IPS-20b (cell line): ENCODE measurements around the gene JAML.

Experiments used
- H3K27ac ChIP-seq: one replicate; pipeline ENCODE4 v1.5.1; 2013; ENCODE audit warnings: low read length
- H3K27me3 ChIP-seq: 2 replicates; pipeline ENCODE4 v1.6.1; 2013; ENCODE audit warnings: mild to moderate bottlenecking, low read length, inconsistent platforms; ENCODE audit not compliant: insufficient read depth
- H3K36me3 ChIP-seq: 2 replicates; pipeline ENCODE4 v1.6.1; 2013; ENCODE audit warnings: low read depth, mild to moderate bottlenecking, inconsistent platforms, low read length, moderate library complexity; ENCODE audit not compliant: insufficient read depth
- H3K4me1 ChIP-seq: 2 replicates; pipeline ENCODE4 v1.6.1; 2013; ENCODE audit warnings: mild to moderate bottlenecking, control low read depth, inconsistent platforms, low read length, moderate library complexity; ENCODE audit not compliant: insufficient read depth
- H3K4me3 ChIP-seq: 2 replicates; pipeline ENCODE4 v1.5.1; 2013; ENCODE audit warnings: mild to moderate bottlenecking, low read length, inconsistent platforms
- H3K9ac ChIP-seq: 2 replicates; pipeline ENCODE4 v1.6.1; 2013; ENCODE audit warnings: low read depth, mild to moderate bottlenecking, inconsistent platforms, low read length, moderate library complexity
- H3K9me3 ChIP-seq: 2 replicates; pipeline ENCODE4 v1.6.1; 2013; ENCODE audit warnings: mild to moderate bottlenecking, low read depth, low read length, inconsistent platforms; ENCODE audit not compliant: insufficient read depth

Gene JAML

GRCh38 chr11:118148856-118149255 lies 76.0 kb downstream of the JAML start:
- Histone ChIP-seq H3K27me3 (peaks cover 94% of the 10 kb centered on the region), H3K36me3 (no peaks in the 10 kb centered on the region), H3K9ac (no peak overlapping the region), H3K4me1 (peaks cover 7% of the 10 kb centered on the region; the same call in 1 of the 2 replicates), H3K27ac (no peak overlapping the region), H3K9me3 (no peaks in the 10 kb centered on the region), H3K4me3 (no peak overlapping the region)

GRCh38 chr11:118148240-118148639 lies 76.6 kb downstream of the JAML start:
- Histone ChIP-seq H3K4me3 (no peak overlapping the region), H3K9ac (no peak overlapping the region), H3K27me3 (peaks cover 94% of the 10 kb centered on the region), H3K36me3 (no peaks in the 10 kb centered on the region), H3K4me1 (peaks cover 3% of the 10 kb centered on the region; the same call in 1 of the 2 replicates), H3K27ac (no peak overlapping the region), H3K9me3 (no peaks in the 10 kb centered on the region)

DNA sequence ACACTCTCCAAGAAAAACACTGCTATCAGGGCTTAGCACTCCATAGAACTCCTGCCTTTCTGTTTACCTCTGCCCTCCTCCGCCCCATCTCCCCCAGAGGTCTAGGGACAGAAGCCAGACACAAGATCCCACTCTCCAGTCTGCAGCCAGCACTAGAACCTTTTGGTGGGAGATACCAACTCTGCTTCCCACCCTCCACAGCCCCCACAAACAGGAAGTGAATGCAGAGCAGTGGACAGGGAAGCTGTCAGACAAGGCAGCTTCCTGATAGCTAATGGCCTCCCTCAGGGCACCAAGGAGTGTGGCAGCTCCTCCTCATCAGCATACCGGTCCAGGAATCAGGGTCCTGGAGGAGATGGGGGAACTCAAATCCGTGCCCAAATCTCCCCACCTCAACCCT lies 77.3 kb downstream of the JAML start:
- H3K27me3 ChIP-seq, result peaks cover 95% of the 10 kb centered on the region
- no peak overlapping the region for H3K27ac ChIP-seq

DNA sequence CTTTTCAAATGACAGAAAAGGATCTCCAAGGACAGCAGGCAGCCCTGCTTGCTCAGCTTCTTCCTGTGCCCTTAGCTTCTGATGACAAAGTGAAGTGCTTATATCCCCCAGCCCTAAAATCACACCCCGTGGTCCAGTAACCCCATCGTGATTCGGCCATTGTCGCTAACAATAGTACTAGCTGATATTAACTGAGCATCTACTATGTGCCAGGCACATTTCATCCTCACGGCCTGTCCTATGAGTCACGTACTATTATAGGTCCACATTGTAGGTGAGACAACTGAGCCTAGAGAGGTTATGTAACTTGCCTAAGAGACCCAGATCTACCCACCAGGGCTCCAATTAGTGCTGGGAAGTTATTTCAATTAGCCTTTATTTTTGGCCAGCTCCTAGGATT lies 78.3 kb downstream of the JAML start:
- Histone ChIP-seq H3K4me1 (peaks cover 1% of the 10 kb centered on the region; the same call in 1 of the 2 replicates), H3K9me3 (no peaks in the 10 kb centered on the region), H3K27me3 (peaks cover 93% of the 10 kb centered on the region), H3K4me3 (peak overlapping the region; percentile 73; the same call in 1 of the 2 replicates), H3K9ac (no peak overlapping the region), H3K27ac (no peak overlapping the region), H3K36me3 (no peaks in the 10 kb centered on the region)

More for the DNA sequence above, 77.3 kb downstream of the JAML start:
- H3K9ac ChIP-seq, result no peak overlapping the region
- H3K9me3 ChIP-seq, result no peaks in the 10 kb centered on the region
- peaks cover 3% of the 10 kb centered on the region; the same call in 1 of the 2 replicates for H3K4me1 ChIP-seq
- no peak overlapping the region for H3K4me3 ChIP-seq
- H3K36me3 ChIP-seq, result no peaks in the 10 kb centered on the region

- Histone ChIP-seq H3K9me3 (no peaks in the 10 kb centered on the region), H3K36me3 (no peaks in the 10 kb centered on the region), H3K4me3 (peak overlapping the region; percentile 73), H3K27ac (no peak overlapping the region), H3K27me3 (peaks cover 83% of the 10 kb centered on the region), H3K4me1 (no peaks in the 10 kb centered on the region; the same call in 1 of the 2 replicates), H3K9ac (no peak overlapping the region)
These were observed 79.3 kb downstream of the JAML start for GRCh38 chr11:118145285-118146227.

DNA sequence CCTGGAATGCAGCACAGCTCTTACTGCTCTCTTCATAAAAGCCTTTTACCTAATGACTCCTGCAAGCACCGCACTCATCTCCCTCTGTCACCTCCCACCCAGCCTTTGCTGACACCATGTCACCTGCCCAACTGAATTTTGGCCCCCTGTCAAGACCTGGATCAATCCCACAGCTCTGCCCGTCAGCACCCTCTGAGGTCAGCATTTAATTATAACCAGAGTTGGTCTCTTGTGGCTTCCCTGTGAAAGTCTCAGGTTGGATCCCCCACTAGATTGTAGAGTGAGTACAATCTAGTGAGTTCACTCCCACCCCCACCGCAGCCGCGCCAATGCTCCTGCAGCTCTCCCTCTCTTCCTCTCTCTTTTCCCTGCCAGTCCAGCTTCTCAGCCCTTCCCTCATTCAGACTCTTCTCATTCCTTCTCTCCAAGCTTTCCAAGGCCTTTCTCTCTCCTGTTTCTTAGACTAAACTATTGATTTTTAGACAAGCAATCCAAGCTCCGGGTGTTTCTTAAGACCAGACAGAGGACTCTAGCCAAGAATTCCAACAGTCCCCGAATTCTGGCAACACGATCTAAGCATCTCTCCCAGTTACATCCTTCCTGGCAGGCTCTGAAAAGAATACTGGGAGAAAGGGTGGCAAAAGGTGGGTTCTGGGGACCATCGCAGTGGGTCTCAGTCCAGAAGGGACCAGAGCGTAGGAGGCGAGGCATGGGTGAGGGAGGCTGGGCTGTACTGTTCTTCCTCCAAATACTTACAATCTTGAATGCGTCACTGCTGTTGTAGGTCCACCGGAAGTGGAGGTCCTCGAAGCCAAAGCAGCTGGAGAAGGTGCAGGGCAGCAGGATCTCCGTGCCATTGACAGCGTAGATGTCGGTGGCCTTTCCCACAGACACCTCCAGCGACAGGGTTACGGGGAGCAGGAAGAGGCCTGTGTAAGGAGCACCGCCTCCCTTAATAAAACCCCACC lies 80.2 kb downstream of the JAML start:
- Histone ChIP-seq H3K36me3 (no peaks in the 10 kb centered on the region), H3K4me3 (no peak overlapping the region; the same call in 1 of the 2 replicates), H3K27ac (no peak overlapping the region), H3K9me3 (no peaks in the 10 kb centered on the region), H3K27me3 (peaks cover 74% of the 10 kb centered on the region), H3K9ac (no peak overlapping the region), H3K4me1 (no peaks in the 10 kb centered on the region; the same call in 1 of the 2 replicates)
